GM12878 (cell line): ENCODE data around the gene CTNNA1. TPM values are rescaled to one million over a fixed set of nuclear protein-coding genes. Genes with fewer than 3 reads are reported as not detected.

Experiments
- ATAC-seq: fragments of 200-7000 bp; cut with Tn5 transposase; 3 replicates; pipeline ENCODE4 v1.9.1; 2020; ENCODE audit warnings: mild to moderate bottlenecking, moderate library complexity
- BruUV-seq: library from RNA; stranded (reverse); fragments of 400-500 nt; replicated peaks from 2 replicates; lab custom pipeline; 2021; lab: Mats Ljungman, UMichigan
- CTCF ChIA-PET: fragments of 300-600 bp; sonication (Branson Sonifier 250); formaldehyde crosslinking; extraction: SDS; loops from one replicate; lab custom pipeline; 2021; ENCODE audit warnings: inconsistent platforms; lab: Yijun Ruan, JAX
- POLR2A ChIA-PET: fragments of 350-600 bp; formaldehyde crosslinking; extraction: SDS; loops from one replicate; lab custom pipeline; 2021; ENCODE audit warnings: inconsistent platforms; lab: Charles Lee
- RAD21 ChIA-PET: fragments of 300-600 bp; sonication (Branson Sonifier 250); formaldehyde crosslinking; loops from one replicate; lab custom pipeline; 2023; ENCODE audit warnings: antibody characterized with exemption; ENCODE audit not compliant: unreplicated experiment; lab: Charles Lee
- SMC1A ChIA-PET: fragments of 300-600 bp; sonication (Branson Sonifier 250); formaldehyde crosslinking; loops from one replicate; lab custom pipeline; 2023; ENCODE audit not compliant: unreplicated experiment, uncharacterized antibody; lab: Charles Lee
- DNase-seq: peaks from one replicate; pipeline ENCODE4 v3.0.0-alpha.2; 2011; ENCODE audit warnings: low read depth, low spot score
- FAIRE-seq: peaks from 3 replicates; lab custom pipeline; 2011; peaks lifted over from hg19 to GRCh38; lab: Jason Lieb, UNC
- H2AFZ ChIP-seq: 2 replicates; pipeline ENCODE4 v1.6.0; 2011; ENCODE audit warnings: low read depth, low read length, control low read depth; ENCODE audit not compliant: control insufficient read depth
- H3K27ac ChIP-seq: 2 replicates; pipeline ENCODE4 v1.5.1; 2011; ENCODE audit warnings: control low read depth; ENCODE audit not compliant: control insufficient read depth, insufficient read depth
- H3K27me3 ChIP-seq, 2 experiments: replicated peaks in 1 of 2; 2 replicates each; pipeline versions ENCODE4 v1.6.0 to v1.6.1; 2011; ENCODE audit warnings: low read length in 1 of 2; ENCODE audit not compliant: control insufficient read depth in 2 of 2, insufficient read depth in 2 of 2
- H3K36me3 ChIP-seq, 2 experiments: 2 replicates each; pipeline ENCODE4 v1.5.1; 2011; ENCODE audit warnings: low read length in 1 of 2; ENCODE audit not compliant: control insufficient read depth in 2 of 2, insufficient read depth in 2 of 2
- H3K4me1 ChIP-seq: 2 replicates; pipeline ENCODE4 v1.6.1; 2011; ENCODE audit warnings: mild to moderate bottlenecking, low read length, moderate library complexity, mixed read lengths; ENCODE audit not compliant: control insufficient read depth, insufficient read depth
- H3K4me2 ChIP-seq: 2 replicates; pipeline ENCODE4 v1.6.0; 2011; ENCODE audit warnings: control low read depth; ENCODE audit not compliant: control insufficient read depth, insufficient read depth
- H3K4me3 ChIP-seq: fragments of 200-600 bp; sonication (generic); 2 replicates; pipeline ENCODE4 v1.5.1; 2016
- H3K79me2 ChIP-seq: 2 replicates; pipeline ENCODE4 v1.6.0; 2011; ENCODE audit warnings: low read length; ENCODE audit not compliant: control insufficient read depth, insufficient read depth
- H3K9ac ChIP-seq: 2 replicates; pipeline ENCODE4 v1.8.0; 2011; ENCODE audit warnings: low read length, control low read depth, mixed read lengths; ENCODE audit not compliant: control insufficient read depth, insufficient read depth
- H3K9me3 ChIP-seq: replicated peaks from 3 replicates; pipeline ENCODE4 v1.5.1; 2011; ENCODE audit warnings: mild to moderate bottlenecking, low read length; ENCODE audit not compliant: control insufficient read depth, insufficient read depth
- H4K20me1 ChIP-seq: 2 replicates; pipeline ENCODE4 v1.6.0; 2011; ENCODE audit not compliant: control insufficient read depth, insufficient read depth
- BCL11A ChIP-seq: IDR thresholded peaks from 2 replicates; pipeline ENCODE4 v1.6.1; 2011; ENCODE audit warnings: low read depth, low read length
- CUX1 ChIP-seq: IDR thresholded peaks from 2 replicates; pipeline ENCODE4 v1.6.1; 2012; ENCODE audit warnings: improper control_type of control experiment, low read depth, low read length; ENCODE audit not compliant: insufficient replicate concordance
- DPF2 ChIP-seq: fragments of 450-650 bp; IDR thresholded peaks from 2 replicates; pipeline ENCODE4 v1.6.1; 2017; ENCODE audit warnings: mild to moderate bottlenecking
- ETV6 ChIP-seq, 2 experiments: fragments of 450-650 bp in 1 of 2; IDR thresholded peaks in 1 of 2; conservative IDR thresholded peaks in 1 of 2; 2 replicates each; pipeline ENCODE4 v1.6.1; 2014; ENCODE audit warnings: antibody characterized with exemption in 1 of 2, borderline replicate concordance in 1 of 2, low read depth in 1 of 2, mild to moderate bottlenecking in 1 of 2, moderate library complexity in 1 of 2
- IKZF2 ChIP-seq, 2 experiments: fragments of 450-650 bp; IDR thresholded peaks; 2 replicates each; pipeline ENCODE4 v1.6.1; 2017; ENCODE audit warnings: mild to moderate bottlenecking in 2 of 2, moderate library complexity in 2 of 2
- JUNB ChIP-seq: IDR thresholded peaks from 2 replicates; pipeline ENCODE4 v1.6.1; 2016; ENCODE audit warnings: antibody characterized with exemption, mild to moderate bottlenecking
- MTA3 ChIP-seq: IDR thresholded peaks from 2 replicates; pipeline ENCODE4 v1.6.1; 2012; ENCODE audit warnings: low read length, inconsistent platforms, borderline replicate concordance
- RAD21 ChIP-seq: IDR thresholded peaks from 2 replicates; pipeline ENCODE4 v1.6.1; 2011; ENCODE audit warnings: mild to moderate bottlenecking, low read depth, low read length, moderate library complexity; ENCODE audit not compliant: insufficient read depth
- SIX5 ChIP-seq: IDR thresholded peaks from 2 replicates; pipeline ENCODE4 v1.6.1; 2011; ENCODE audit warnings: mild to moderate bottlenecking, low read depth, low read length, moderate library complexity; ENCODE audit not compliant: severe bottlenecking
- SMARCA5 ChIP-seq: fragments of 450-650 bp; IDR thresholded peaks from 2 replicates; pipeline ENCODE4 v1.6.1; 2017; ENCODE audit warnings: mild to moderate bottlenecking
- TCF7 ChIP-seq: IDR thresholded peaks from 2 replicates; pipeline ENCODE4 v1.6.1; 2014; ENCODE audit warnings: antibody characterized with exemption, borderline replicate concordance
- YY1 ChIP-seq: IDR thresholded peaks from 2 replicates; pipeline ENCODE4 v1.6.1; 2011; ENCODE audit warnings: low read depth, mild to moderate bottlenecking, low read length
- ZNF217 ChIP-seq: fragments of 450-650 bp; IDR thresholded peaks from 2 replicates; pipeline ENCODE4 v1.6.1; 2017; ENCODE audit warnings: antibody characterized with exemption, mild to moderate bottlenecking
- ZNF274 ChIP-seq: IDR thresholded peaks from one replicate; pipeline ENCODE4 v1.8.0; 2011; ENCODE audit not compliant: insufficient read length, insufficient read depth
- WGBS: methylation state at CpG from one replicate; pipeline ENCODE4 v1.1.6; 2016; ENCODE audit warnings: low lambda C conversion rate; ENCODE audit not compliant: insufficient replicate concordance, insufficient coverage; ENCODE audit errors: missing lambda C conversion rate; 5-methylcytosine and 5-hydroxymethylcytosine counted together
- in situ Hi-C: fragments of 300-500 bp; cut with MboI; formaldehyde crosslinking; loops from 9 replicates; pipeline ENCODE4 v1.14.3; 2018; ENCODE audit warnings: mixed read lengths
- intact Hi-C: fragments of 100-400 bp; cut with micrococcal nuclease; formaldehyde crosslinking; loops from one replicate; pipeline ENCODE4 v1.14.2; 2022; ENCODE audit not compliant: unreplicated experiment
- polyA plus RNA-seq, 11 experiments: library from polyadenylated mRNA; depleted of rRNA in 4 of 11; unstranded in 6 of 11; stranded (reverse) in 5 of 11; fragments of >200 nt; fragmentation: Nextera tagmentation in 4 of 11; fragmentation: Illumina TruSeq in 1 of 11; extraction: Ambion mirVana in 4 of 11; extraction: Trizol in 1 of 11; gene quantifications; 1 replicate in 1 of 11; 2 replicates in 10 of 11; pipeline versions ENCODE4 v1.2.1 to v1.2.3, GENCODE V29; 2011 to 2016; ENCODE audit warnings: inconsistent platforms in 2 of 11, missing spikeins in 2 of 11, low read depth in 1 of 11
- total RNA-seq, 4 experiments: library from RNA; depleted of rRNA in 3 of 4; stranded (reverse); fragments of >200 nt in 3 of 4; fragmentation: Illumina TruSeq in 1 of 4; extraction: Trizol in 1 of 4; gene quantifications; 2 replicates each; pipeline versions ENCODE4 v1.2.1 to v1.2.3, GENCODE V29; 2013 to 2021
- TF ChIP-seq, protein P1 (sequence below): IDR thresholded peaks from 2 replicates; pipeline ENCODE4 v1.6.1; 2012; ENCODE audit warnings: low read depth, low read length, improper control_type of control experiment
- TF ChIP-seq, protein P2 (sequence below): fragments of 450-650 bp; IDR thresholded peaks from 2 replicates; pipeline ENCODE4 v1.6.1; 2017; ENCODE audit warnings: low read depth, mild to moderate bottlenecking, moderate library complexity

Gene CTNNA1
- total and polyA plus RNA-seq, 10 of the 15 experiments (the other 5 are each of a cell fraction or from before 2014, with no cell fraction given), result 32.6 to 104 (median 57.7) TPM

DNA sequence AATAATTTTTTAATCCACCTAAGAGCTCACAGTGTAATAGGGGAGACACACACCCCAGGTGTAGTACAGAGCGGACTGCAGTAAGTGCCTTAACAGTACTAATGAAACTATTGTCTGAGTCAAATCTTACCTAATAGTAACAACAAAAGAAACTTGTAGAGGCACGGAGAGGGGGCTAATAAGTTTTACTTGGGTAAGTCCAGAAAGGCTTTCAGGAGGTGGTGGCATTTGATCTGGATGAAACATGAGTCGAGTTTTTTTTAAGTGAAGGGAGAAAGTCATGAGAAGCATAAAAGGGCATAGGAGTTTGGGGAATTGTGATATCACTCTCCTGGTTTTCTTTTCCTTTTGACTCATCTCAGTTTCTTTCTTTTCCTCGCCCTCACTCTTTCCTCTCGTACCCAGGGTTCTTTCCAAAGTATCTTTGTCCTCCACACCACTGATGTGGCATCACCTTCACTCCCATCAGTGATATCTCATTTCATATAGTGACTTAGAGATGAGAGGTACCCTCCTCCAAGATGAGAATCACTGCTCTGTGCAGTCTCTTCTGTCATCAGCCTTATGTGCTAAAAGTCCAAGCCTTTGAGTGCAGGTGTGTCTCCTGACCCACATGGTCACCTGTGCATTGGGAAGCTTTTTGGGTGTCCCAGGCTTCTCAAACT lies 2.0 kb downstream of the CTNNA1 start:
- CTCF ChIA-PET, result no interaction called here
- Histone ChIP-seq H3K36me3 (no peaks in the 10 kb centered on the region; a peak in 3 of 4 replicates), H3K9me3 (no peaks in the 10 kb centered on the region; the same call in 1 of the 3 replicates), H3K4me1 (peaks cover 8% of the 10 kb centered on the region), H3K9ac (no peak overlapping the region), H2AFZ (no peak overlapping the region), H3K4me2 (peak overlapping the region; percentile 61), H3K4me3 (peak overlapping the region; percentile 97), H3K79me2 (peaks cover 50% of the 10 kb centered on the region), H3K27me3 (no peaks in the 10 kb centered on the region; a peak in 1 of 4 replicates), H3K27ac (no peak overlapping the region; the same call in 1 of the 2 replicates), H4K20me1 (no peaks in the 10 kb centered on the region)
- POLR2A ChIA-PET, result interaction anchor here (0.7 kb wide), 1 partner anchor 38 kb away, joined by 3 read pairs; no protein-coding TSS in a partner anchor
- FAIRE-seq (peak; percentile 54), ATAC-seq (peak; percentile 83), DNase-seq (peak; percentile 35)
- RAD21 ChIA-PET, result no interaction called here
- BruUV-seq, result no TSS peak
- in situ Hi-C loops (no loop called here), intact Hi-C loops (no loop called here)
- SMC1A ChIA-PET, result interaction anchor here (1.3 kb wide), 1 partner anchor 12 kb away, joined by 4 read pairs; no protein-coding TSS in a partner anchor
- 7% methylated on average over 5 of the region's 5 CpGs for WGBS
- TF ChIP-seq RAD21 (0 out of 2 replicates have a peak, but pooled peaks have one; percentile 4), ZNF217 (peak; percentile 68; the same call in 1 of the 2 replicates), BCL11A (peak; percentile 32; the same call in 1 of the 2 replicates), MTA3 (0 out of 2 replicates have a peak, but pooled peaks have one; percentile 43), YY1 (no peak), SIX5 (no peak), ETV6 (conservative IDR thresholded peaks at IDR 0.05 in 1 of 2, IDR thresholded peaks at IDR 0.05 in 1 of 2; ENCODE audit: borderline replicate concordance in 1 of 2, low read depth in 1 of 2) (0 out of 4 replicates have a peak, but pooled peaks of 1 of the 2 experiments have one; percentile 40), IKZF2 (IDR thresholded peaks at IDR 0.05) (peak; percentile 55 to 63; a peak in 2 of 4 replicates), CUX1 (no peak), SMARCA5 (peak; percentile 83), DPF2 (peak; percentile 64), ZNF274 (no peak), JUNB (peak; percentile 91), TCF7 (peak; percentile 57; the same call in 1 of the 2 replicates)
- TF ChIP-seq, protein P1, sequence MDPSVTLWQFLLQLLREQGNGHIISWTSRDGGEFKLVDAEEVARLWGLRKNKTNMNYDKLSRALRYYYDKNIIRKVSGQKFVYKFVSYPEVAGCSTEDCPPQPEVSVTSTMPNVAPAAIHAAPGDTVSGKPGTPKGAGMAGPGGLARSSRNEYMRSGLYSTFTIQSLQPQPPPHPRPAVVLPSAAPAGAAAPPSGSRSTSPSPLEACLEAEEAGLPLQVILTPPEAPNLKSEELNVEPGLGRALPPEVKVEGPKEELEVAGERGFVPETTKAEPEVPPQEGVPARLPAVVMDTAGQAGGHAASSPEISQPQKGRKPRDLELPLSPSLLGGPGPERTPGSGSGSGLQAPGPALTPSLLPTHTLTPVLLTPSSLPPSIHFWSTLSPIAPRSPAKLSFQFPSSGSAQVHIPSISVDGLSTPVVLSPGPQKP, result no peak
- TF ChIP-seq, protein P2, sequence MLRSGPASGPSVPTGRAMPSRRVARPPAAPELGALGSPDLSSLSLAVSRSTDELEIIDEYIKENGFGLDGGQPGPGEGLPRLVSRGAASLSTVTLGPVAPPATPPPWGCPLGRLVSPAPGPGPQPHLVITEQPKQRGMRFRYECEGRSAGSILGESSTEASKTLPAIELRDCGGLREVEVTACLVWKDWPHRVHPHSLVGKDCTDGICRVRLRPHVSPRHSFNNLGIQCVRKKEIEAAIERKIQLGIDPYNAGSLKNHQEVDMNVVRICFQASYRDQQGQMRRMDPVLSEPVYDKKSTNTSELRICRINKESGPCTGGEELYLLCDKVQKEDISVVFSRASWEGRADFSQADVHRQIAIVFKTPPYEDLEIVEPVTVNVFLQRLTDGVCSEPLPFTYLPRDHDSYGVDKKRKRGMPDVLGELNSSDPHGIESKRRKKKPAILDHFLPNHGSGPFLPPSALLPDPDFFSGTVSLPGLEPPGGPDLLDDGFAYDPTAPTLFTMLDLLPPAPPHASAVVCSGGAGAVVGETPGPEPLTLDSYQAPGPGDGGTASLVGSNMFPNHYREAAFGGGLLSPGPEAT, result 0 out of 2 replicates have a peak, but pooled peaks have one; percentile 23
